Ishikawa (cell line): ENCODE data around the gene ZNF653.

Experiments
- CEBPB ChIP-seq: IDR thresholded peaks from 2 replicates; pipeline ENCODE4 v1.6.1; 2012
- CREB1 ChIP-seq: IDR thresholded peaks from 2 replicates; pipeline ENCODE4 v1.6.1; 2012; ENCODE audit warnings: low read depth
- EGR1 ChIP-seq: IDR thresholded peaks from 2 replicates; pipeline ENCODE4 v1.6.1; 2012
- EP300 ChIP-seq: IDR thresholded peaks from 2 replicates; pipeline ENCODE4 v1.6.1; 2012; ENCODE audit warnings: borderline replicate concordance
- FOXM1 ChIP-seq: IDR thresholded peaks from 2 replicates; pipeline ENCODE4 v1.6.1; 2012; ENCODE audit warnings: low read depth, borderline replicate concordance
- MAX ChIP-seq: IDR thresholded peaks from 2 replicates; pipeline ENCODE4 v1.6.1; 2012
- NFIC ChIP-seq: IDR thresholded peaks from 2 replicates; pipeline ENCODE4 v1.6.1; 2012
- RAD21 ChIP-seq: IDR thresholded peaks from 2 replicates; pipeline ENCODE4 v1.6.1; 2012; ENCODE audit warnings: low read depth
- REST ChIP-seq: IDR thresholded peaks from 2 replicates; pipeline ENCODE4 v1.6.1; 2012; ENCODE audit warnings: low read depth, mild to moderate bottlenecking
- TAF1 ChIP-seq: IDR thresholded peaks from 2 replicates; pipeline ENCODE4 v1.6.1; 2012; ENCODE audit warnings: low read depth, mild to moderate bottlenecking
- TCF12 ChIP-seq: IDR thresholded peaks from 2 replicates; pipeline ENCODE4 v1.6.1; 2012; ENCODE audit warnings: low read depth
- TEAD4 ChIP-seq: IDR thresholded peaks from 2 replicates; pipeline ENCODE4 v1.6.1; 2012
- USF1 ChIP-seq: IDR thresholded peaks from 2 replicates; pipeline ENCODE4 v1.6.1; 2012
- YY1 ChIP-seq: IDR thresholded peaks from 2 replicates; pipeline ENCODE4 v1.6.1; 2012; ENCODE audit warnings: low read depth
- ZBTB7A ChIP-seq: IDR thresholded peaks from 2 replicates; pipeline ENCODE4 v1.6.1; 2012; ENCODE audit warnings: low read depth

ZNF653 gene

GRCh38 chr19:11479090-11479897 is 26.3 kb downstream of the ZNF653 start:
- TF ChIP-seq NFIC = no peak
- TF ChIP-seq YY1 = no peak
- TF ChIP-seq REST = peak; percentile 90
- TF ChIP-seq ZBTB7A = no peak
- peak; percentile 76; the same call in 1 of the 2 replicates for TF ChIP-seq MAX
- no peak for TF ChIP-seq EP300
- no peak for TF ChIP-seq TAF1
- no peak for TF ChIP-seq CREB1
- no peak for TF ChIP-seq RAD21
- TF ChIP-seq TCF12 = peak; percentile 45; the same call in 1 of the 2 replicates
- no peak for TF ChIP-seq USF1

GRCh38 chr19:11478167-11479089 is 27.2 kb downstream of the ZNF653 start:
- no peak for TF ChIP-seq CEBPB
- no peak for TF ChIP-seq ZBTB7A
- no peak for TF ChIP-seq RAD21
- no peak for TF ChIP-seq NFIC
- TF ChIP-seq REST = no peak
- no peak for TF ChIP-seq CREB1
- no peak for TF ChIP-seq TCF12

- TF ChIP-seq NFIC = no peak
- TF ChIP-seq ZBTB7A = no peak
- TF ChIP-seq USF1 = no peak
- no peak for TF ChIP-seq CEBPB
- TF ChIP-seq FOXM1 = no peak
- no peak for TF ChIP-seq YY1
- TF ChIP-seq MAX = no peak
Observed at GRCh38 chr19:11475861-11476260, 29.8 kb downstream of the ZNF653 start.

- TF ChIP-seq CEBPB (no peak), EGR1 (no peak), CREB1 (no peak)
Observed at GRCh38 chr19:11473725-11474124, 31.9 kb downstream of the ZNF653 start.

- TF ChIP-seq TAF1 (no peak), MAX (no peak), EP300 (no peak), CREB1 (no peak), RAD21 (no peak), EGR1 (no peak), ZBTB7A (no peak), USF1 (no peak), TCF12 (no peak), TEAD4 (no peak), REST (no peak), CEBPB (no peak), FOXM1 (no peak), YY1 (no peak)
Observed at GRCh38 chr19:11465600-11465999, 40.0 kb downstream of the ZNF653 start.
